ENCODE measurements around the gene PRR35.
A peak's percentile ranks its signal among the peaks of the same experiment; 100 is the strongest.
"Not testable (repeated sequence)": the region's sequence is repeated elsewhere in the genome, so short reads cannot be mapped to it uniquely, and the experiment has no call there.

The PRR35 gene

DNA sequence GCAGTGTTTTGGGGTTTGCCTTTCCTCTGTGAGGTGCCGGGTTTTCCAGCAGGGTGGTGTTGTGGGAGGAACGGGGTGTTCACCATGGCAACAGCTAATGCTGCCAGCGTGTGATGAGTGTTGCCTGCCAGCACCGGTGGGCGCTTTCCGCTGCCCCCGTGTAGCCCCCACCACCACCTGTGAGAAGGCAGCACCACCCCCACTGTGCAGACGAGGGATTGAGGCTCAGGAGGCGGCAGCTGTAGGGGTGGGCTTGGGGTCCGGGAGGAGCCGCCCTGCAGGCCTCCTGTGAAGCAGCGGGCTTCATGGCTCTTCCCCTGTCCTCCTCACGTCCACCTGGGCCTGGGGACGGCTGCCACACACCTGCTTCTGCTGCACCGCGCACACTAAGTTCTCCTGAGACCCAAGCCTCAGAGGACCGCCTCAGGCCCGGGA is 34.9 kb downstream of the PRR35 start:
- DNase-seq (ENCODE audit: low read depth) = no peak

- DNase-seq (ENCODE audit: low read depth) = no peak
Observed at GRCh38 chr16:595942-596735, 35.9 kb downstream of the PRR35 start.

- DNase-seq (ENCODE audit: low read depth) = no peak
Observed at GRCh38 chr16:596736-597060, 36.5 kb downstream of the PRR35 start.

GRCh38 chr16:597655-598054 is 37.5 kb downstream of the PRR35 start:
- DNase-seq (ENCODE audit: low read depth) = not testable (repeated sequence)

GRCh38 chr16:598823-599739 is 38.9 kb downstream of the PRR35 start:
- DNase-seq (ENCODE audit: low read depth) = no peak

DNA sequence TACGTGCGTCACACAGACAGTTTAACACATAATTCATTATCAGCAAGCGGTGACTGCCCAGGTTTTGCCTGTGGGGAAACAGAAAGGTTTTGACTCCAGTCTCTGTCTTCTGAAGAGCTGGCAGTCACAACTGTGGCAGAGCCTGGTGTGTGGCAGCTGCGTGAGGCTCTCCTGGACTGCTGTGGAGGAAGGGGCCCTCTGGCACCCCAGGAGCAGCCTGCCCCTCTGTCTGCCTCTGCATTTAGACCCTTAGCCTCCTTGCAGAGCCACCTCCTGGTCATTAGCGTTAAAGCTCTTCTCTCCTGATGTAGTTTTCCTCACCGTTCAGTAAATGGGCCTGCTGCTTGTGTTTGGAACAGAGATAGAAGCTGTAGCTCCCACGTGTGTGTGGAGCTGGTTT is 40.6 kb downstream of the PRR35 start:
- no peak for DNase-seq (ENCODE audit: low read depth)

- DNase-seq (ENCODE audit: low read depth) = no peak
Observed at GRCh38 chr16:603933-604332, 43.7 kb downstream of the PRR35 start.

DNA sequence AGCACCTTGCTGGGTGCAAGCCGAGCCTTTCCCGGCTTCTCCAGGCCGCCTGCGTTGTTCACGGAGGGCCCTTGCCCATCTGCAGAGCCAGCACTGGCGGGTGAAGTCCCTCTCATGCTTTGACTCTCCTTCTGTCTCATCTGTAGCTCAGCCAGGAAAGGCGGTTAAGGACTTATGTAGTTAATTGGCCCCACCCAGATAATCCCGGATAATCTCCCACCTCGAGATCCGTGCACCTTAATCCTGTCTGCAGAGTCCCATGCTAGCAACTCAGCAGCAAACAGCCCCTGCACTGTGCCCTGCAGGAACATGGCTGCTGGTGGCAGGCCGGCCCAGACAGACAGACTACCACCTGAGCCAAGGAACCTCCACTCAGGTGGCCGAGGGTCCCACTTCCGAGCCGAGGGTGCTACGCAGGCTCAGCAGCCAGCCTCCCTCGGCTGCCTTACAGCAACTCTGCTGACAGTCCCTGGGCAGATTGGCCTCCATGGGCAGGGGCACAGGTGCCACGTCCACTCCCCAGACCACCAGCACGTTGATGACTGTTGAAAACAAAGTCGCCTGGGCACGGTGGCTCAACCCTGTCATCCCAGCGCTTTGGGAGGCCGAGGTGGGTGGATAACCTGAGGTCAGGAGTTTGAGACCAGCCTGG is 46.6 kb downstream of the PRR35 start:
- DNase-seq (ENCODE audit: low read depth) = no peak

DNA sequence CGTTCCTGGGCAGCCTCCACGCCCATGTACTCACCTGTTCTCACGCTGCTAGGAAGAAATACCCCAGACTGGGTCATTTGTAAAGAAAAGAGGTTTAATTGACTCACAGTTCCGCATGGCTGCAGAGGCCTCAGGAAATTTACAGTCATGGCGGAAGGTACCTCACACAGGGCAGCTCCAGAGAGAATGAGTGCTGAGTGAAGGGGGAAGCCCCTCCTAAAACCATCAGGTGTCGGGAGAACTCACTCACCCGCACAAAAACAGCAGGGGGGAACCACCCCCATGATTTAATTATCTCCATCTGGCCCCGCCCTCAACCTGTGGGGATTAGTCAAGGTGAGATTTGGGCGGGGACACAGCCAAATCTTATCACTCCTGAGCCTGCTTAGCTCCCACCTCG is 47.8 kb downstream of the PRR35 start:
- DNase-seq (ENCODE audit: low read depth) = no peak

DNA sequence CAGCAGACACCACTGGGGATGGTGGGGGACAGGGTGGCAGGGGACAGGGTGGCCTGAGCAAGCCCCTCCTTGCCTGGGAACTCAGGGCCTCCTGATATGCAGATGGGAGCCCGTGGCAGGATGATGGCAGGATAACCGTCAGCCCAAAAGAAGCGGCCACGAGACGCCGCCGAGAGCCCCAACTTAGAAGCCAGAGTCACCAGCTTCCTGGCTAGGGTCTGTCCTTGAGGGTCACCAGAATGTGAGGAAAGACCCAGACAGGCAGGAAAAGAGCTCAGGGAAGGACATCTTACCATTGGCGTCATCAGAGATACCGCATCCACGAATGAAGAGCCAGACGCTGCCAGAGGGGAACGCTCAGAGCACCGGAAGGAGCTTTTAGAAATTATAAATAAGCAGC is 49.1 kb downstream of the PRR35 start:
- no peak for DNase-seq (ENCODE audit: low read depth)

DNA sequence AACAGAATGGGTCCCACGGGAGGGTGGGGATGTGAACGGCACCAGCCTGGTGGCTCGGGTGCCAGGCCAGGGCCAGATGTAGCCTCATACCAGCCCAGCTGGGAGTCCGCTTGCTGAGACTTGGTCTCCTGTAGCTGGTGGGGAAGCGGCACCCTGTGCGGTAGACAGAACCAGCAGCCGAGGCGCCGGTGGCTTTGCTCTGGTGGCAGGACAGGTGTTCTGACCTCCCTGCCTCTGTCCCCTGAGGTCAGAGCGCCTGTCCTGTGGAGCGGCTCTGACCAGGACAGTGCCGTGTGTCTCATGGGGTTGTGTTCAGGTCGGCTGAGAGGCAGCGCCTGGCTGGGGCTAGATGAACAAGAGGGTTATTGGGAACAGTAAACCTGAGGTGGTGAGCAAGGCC is 49.8 kb downstream of the PRR35 start:
- DNase-seq (ENCODE audit: low read depth) = no peak

DNA sequence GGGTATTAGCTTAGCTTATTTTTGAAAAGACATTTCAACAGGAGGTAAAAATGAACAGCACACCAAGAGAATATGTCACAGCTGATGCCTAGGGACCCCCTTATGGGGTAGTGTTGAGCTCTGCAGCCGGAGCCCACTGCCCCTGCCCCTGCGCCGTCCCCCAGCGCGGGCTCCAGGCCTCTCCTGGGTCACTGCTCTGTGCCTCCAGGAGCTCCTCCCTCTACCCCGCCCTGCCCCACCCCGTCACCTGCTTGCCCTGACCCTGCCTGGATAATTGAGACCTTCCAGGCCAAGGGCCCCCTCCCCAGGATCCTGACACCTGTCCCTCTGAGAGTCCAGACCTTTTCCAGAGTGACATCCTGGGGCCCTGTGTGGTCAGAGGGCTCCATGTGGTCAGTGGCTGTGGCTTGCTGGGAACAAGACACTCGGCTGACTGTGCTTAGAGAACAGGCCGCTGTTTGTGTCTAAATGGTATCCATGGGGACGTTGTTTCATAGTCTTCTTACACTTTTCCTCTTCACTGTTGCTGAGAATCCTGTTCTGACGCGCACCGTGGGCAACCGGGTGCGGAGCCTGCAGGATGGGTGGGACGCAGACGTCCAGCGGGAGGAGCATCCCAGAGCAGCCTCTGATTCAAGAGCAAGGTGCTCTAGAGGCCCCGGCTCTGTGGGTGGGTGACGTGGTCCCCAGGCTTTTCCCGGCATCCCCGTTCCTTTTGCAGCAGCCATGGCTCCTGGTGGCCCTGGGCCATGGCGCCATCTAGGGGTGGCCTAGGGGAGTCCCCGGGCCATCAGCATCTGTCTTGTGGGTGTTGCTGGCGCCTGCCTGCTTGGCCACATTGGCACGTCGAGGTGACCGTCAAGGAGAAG is 50.6 kb downstream of the PRR35 start:
- DNase-seq (ENCODE audit: low read depth) = peak; percentile 17

DNA sequence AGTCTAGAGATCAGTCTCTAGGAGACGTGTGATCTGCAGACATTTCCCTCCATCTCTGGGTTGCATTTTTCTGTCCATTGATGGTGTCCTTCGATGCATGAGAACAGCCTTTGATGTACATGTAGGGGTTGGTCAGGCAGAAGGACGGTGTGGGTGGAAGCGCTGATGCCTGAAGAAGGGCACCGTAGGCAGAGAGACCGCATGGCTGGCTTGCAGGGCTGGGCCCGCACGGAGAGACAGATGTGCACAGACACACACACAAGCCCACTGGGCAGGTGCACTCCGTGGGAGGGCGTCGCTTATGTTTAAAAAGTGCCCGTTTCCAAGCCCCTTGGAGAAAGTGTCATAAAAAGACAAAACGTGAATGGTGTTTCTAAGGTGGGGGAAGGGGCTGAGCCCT is 54.9 kb downstream of the PRR35 start:
- no peak for DNase-seq (ENCODE audit: low read depth)
